GM21526 (cell line): ENCODE data around the gene SDF4.
"Not testable (repeated sequence)": the region's sequence is repeated elsewhere in the genome, so short reads cannot be mapped to it uniquely, and the experiment has no call there.

Source experiments
- ATAC-seq: cut with Tn5 transposase; IDR thresholded peaks from one replicate; pipeline ENCODE4 v1.9.1; 2021; ENCODE audit warnings: moderate library complexity; ENCODE audit not compliant: unreplicated experiment, low FRiP score

The SDF4 gene

DNA sequence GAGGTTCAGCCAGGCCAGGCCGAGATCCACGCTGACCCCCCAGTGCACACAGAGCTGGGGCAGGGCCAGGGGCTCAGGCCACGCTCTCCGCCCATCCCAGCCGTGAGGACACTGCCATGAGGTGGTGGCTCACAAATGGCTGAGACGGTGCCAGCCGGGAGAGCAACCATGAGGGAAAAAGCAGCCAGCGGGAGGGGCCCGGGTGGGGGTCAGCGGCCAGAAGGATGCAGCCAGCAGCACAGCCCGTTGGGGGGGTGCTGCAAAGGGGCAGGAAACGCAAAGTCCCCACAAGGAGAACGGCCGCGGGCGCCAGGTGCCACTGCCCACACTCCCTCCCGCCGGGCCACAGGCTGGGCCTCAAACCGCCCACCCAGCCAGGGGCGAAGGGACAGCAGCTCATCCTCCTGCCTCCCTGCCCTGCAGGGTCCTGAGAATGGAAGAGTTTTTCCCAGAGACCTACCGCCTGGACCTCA lies 49.8 kb downstream of the SDF4 start:
- no peak for ATAC-seq

DNA sequence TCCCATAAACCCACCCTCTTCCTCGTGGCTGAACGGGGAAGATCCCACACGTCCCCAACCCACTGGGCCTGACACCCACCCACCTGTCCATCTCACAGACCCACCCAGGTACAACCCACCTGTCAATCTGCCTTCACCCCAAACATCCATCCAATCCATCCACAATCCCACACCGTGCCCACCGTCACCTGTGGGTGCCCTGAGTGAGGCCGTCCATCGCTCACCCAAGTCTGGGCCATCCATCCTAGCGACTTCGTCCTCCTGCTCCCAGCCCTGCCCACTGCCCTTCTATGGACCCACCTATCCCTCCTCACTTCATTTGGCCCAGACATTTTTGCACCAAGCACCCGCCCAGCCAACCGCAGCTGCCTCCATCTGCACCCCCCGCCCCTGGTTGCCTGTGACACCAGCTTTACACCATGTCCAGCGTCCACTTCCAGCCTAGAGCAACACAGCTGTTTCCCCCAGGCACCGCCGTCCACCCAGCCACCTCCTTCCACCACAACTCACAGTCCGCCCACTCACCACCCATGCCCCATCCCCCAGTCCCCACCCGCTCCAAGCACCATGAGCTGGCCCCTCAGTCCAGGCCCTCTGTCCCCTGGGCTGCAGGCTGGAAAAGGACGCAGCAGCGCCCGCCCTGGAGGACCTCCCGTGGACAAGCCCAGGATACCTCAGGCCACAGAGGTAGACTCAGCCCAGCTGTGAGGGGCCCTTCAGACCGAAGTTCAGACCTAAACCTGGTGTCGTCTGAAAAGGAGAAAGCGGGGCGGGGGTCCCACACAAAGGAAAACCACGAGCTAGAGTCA lies 50.5 kb downstream of the SDF4 start:
- no peak for ATAC-seq

DNA sequence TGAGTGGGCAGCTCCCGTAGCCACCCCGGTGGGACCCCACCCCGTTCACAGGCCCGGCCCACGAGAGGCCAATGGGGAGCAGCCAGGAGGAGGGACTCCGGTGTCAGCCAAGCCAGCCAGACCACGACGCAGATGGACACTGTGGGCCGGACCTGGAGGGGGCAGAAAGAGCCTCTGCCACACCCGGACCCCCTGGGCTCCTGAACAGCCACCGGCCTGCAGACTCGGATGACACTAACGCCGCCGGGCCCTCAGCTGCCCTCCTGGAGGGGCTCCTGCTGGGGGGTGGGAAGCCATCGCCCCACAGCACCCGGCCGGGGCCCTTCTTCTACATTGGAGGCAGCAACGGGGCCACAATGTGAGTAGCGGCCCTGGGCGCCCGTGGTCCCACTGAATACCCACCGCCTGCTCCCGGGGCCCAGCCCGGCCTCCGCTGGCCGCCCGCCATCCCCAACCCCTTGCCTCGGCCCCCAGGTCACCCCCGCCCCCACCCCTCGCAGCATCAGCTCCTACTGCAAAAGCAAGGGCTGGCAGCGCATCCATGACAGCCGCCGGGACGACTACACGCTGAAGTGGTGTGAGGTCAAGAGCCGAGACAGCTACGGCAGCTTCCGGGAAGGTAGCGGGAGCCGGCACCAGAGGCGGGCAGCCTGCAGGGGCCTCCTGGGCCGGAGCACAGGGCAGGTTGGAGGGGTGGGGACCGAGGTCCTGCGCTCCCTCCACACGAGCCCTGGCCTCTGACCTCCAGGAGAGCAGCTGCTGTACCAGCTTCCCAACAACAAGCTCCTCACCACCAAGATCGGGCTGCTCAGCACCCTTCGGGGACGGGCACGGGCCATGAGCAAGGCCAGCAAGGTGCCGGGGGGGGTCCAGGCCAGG lies 51.6 kb downstream of the SDF4 start:
- no peak for ATAC-seq

DNA sequence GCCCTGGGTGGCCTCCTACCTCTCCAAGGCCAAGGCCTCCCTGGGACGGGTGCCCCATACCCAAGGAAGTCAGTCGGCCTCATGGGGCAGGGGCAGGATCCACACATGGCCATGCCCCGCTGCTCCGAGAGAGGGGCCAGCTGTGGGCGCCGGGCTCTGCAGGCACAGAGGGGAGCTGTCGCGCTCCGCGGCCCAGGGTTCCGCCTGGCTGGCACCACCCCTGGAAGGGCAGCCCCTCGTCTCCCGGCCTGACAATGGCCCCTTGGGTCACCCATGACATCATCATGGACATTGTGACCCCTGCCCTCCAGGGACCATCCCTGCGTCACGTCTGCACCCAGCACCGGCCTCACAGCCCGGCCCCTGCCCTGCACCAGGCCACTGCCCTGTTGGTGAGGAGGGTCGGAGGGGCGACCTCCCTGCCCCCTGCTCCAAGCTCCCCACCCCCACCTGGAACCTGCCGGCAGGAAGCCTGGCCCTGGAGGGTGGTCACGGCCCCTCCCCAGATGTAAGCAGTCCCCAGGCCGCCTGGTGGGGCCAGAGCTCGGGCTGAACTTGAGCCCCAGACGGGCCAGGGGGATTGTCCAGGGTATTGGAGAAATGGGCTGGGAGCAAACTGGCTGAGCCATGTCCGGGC lies 52.3 kb downstream of the SDF4 start:
- no peak for ATAC-seq

DNA sequence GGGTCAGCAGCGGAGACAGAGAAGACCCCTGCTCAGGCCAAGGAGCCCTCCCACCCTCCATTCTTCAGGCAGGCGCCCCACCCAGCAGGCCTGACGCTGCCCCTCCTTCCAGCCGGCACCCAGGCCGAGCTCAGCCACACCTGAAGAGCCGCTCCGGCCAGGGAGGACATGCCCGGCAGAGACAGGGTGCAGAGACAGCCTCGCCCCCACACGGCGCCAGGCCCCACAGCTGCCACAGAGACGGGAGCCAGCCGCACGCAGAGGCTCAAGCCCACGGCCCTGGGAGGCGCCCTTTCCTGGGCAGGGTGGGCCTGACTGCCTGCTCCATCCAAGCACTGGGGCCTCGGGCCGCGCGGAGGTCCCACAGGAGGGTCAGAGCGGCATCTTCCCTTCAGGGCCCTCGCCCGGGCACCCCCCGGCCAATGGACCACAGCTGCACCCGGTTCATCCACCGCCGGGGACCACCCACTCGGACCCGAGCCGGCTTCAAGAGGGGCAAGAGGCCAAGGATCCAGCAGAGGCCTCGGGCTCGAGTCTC lies 52.9 kb downstream of the SDF4 start:
- no peak for ATAC-seq

DNA sequence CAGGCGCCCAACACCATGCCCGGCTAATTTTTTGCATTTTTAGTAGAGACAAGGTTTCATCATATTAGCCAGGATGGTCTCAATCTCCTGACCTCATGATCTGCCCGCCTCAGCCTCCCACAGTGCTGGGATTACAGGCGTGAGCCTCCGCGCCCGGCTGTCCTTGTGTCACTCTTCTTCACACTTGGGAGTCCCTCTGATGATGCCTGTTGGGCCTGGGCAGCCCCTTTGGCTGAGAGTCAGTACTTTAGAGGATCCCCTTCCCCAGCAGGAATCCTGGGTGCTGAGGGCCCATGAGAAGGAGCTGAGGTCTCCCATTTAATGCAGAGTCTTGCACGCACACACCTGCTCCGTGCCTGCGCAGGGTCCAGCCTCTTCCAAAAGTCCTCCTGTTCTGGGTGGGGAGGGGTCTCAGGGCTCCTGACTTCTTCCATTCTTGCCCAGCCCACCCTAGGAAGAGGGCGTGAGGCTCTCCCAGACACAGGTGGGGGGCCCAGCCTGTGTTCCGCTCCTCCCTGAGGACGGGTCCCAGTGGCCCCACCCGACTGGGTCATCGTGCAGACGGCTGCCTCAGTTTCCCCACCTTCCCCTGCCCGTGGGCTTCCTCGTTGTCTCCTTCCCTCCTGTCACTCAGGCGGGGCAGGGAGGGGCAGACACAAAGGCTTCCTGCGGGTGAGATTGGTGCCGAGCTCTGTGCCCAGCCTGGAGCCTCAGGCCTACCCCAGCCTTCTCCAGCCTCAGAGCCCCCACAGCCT lies 54.2 kb downstream of the SDF4 start:
- no peak for ATAC-seq

DNA sequence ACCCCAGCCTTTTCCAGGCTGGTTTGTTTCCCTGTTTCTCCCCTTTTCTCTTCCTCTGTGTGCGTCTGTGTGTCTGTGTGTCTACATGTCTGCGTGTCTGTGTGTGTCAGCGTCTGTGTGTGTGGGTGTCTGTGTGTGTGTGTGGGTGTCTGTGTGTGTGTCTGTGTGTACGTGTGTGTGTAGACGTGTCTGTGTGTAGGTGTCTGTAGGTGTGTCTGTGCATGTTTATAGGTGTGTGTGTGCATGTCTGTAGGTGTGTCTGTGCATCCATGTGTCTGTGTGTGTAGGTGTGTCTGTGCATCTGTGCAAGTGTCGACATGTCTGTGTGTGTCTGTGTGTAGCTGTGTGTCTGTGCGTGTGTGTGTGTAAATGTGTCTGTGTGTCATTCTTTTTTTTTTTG lies 54.9 kb downstream of the SDF4 start:
- ATAC-seq, result no peak

DNA sequence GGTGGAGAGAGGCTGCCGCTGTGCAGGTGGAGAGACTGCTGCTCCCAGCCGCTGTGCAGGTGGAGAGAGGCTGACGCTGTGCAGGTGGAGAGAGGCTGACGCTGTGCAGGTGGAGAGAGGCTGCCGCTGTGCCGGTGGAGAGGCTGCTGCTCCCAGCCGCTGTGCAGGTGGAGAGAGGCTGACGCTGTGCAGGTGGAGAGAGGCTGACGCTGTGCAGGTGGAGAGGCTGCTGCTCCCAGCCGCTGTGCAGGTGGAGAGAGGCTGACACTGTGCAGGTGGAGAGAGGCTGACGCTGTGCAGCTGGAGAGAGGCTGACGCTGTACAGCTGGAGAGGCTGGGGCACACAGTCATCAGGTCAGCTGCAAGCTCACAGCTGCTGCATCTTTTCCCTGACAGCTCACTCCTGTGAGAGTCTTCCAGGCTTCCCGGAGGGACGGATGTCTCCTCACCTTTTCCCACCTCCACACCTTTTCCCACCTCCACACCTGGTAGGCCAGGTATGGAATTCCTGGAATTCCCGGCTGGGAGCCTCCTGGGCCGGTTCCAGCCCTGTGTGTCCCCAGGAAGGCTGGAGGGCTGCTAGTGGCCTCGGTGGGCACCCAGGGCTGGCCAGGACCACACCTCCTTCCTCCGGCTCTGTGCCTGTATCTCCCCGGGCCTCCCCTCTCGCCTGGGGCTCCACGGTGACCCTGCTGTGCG lies 55.6 kb downstream of the SDF4 start:
- not testable (repeated sequence) for ATAC-seq

DNA sequence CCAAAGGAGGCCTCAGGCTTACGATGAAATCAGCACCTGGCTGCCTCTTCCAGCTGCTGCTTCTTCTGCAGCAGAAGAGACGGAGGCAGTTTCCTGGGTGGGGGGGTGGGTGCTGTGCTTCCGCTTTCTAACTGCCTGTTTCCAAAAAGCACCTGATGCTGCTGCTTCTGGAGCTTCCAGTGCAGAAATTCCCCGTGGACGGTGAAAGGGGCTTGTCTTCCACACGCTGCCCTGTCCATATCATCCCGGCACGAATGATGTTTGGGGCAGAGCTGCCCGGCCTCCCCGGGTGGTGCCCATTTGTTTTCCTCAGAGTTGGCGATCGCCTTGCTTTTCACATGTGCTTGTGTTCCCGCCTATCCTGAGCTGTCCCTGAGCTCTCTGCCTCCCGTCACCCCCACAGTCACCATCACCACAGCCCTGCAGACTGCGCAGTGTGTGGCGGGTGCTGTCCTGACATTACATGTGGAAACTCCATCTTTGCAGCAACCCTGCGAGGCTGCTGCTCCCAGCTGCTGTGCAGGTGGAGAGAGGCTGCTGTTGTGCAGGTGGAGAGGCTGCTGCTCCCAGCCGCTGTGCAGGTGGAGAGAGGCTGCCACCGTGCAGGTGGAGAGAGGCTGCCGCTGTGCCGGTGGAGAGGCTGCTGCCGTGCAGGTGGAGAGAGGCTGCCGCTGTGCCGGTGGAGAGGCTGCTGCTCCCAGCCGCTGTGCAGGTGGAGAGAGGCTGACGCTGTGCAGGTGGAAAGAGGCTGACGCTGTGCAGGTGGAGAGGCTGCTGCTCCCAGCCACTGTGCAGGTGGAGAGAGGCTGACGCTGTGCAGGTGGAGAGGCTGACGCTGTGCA lies 56.4 kb downstream of the SDF4 start:
- no peak for ATAC-seq

DNA sequence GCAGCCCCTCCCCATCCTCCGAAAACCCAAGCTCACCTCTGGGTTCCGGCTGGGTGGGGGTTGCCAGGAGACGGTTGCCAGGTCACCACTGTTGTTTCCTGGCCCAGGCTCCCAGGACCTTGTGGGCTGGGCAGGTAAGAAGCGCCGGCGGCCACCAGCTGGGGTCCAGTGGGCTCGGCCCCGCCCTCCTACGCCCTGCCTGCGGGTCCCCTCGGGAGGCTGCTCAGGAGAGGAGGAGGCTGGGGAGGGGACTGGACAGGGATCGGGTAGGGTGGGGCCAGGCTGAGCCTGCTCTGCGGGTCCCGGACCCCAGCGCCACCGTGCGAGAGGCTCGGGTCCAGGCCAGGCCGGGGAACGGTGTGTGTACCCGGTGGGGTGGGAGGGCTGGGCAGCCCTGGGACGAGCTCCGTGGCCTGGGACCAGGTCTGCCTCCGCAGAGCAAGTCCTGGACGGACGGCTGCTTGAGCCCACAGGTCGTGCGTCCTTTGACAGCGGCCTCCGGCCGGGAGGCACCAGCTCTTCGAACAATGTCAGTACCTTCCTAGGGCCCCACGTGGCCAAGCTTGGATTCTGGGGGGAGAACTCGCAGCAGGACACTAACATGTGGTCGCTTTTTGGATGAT lies 57.9 kb downstream of the SDF4 start, which contains the start of gene TTLL10:
Gene TTLL10, plus strand, starts transcription at position 88 of the 623 bp plus-strand sequence. CDS start 5,336 bp downstream, outside the sequence.
- ATAC-seq, result no peak

DNA sequence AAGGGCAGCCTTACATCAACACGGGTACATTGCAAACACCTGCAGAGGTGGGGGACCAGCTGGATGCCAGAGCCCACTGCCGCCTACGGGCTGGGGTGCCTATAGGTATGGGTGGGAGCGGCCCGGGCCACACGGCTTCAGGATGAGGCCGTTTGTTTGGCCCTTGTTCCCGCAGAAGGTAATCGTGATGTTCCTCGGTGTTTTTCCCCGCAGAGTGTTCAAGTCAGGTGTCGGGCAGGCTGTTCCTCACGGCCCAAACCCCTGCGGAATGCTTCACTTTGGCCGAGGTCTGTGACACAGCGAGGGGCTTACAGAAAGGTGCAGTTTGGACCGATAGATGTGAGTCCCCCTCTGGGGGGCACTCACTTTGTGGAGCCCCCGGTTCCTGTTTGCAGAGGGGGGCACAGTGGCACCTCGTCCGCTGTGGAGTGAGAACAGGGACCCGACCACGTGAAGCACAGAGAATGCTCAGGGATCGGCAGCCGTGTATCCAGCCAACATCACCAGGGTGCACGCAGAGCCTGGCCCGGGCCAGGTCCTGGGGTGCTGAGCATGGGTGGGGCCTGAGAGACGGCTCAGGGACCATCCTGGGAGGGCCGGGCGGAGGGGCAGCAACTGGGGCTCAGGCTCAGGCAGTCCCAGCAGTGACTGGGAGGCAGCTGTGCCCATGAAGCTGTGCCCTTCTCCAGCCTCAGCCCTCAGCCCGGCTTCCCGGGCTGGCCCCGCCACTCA lies 58.6 kb downstream of the SDF4 start:
- ATAC-seq, result no peak

DNA sequence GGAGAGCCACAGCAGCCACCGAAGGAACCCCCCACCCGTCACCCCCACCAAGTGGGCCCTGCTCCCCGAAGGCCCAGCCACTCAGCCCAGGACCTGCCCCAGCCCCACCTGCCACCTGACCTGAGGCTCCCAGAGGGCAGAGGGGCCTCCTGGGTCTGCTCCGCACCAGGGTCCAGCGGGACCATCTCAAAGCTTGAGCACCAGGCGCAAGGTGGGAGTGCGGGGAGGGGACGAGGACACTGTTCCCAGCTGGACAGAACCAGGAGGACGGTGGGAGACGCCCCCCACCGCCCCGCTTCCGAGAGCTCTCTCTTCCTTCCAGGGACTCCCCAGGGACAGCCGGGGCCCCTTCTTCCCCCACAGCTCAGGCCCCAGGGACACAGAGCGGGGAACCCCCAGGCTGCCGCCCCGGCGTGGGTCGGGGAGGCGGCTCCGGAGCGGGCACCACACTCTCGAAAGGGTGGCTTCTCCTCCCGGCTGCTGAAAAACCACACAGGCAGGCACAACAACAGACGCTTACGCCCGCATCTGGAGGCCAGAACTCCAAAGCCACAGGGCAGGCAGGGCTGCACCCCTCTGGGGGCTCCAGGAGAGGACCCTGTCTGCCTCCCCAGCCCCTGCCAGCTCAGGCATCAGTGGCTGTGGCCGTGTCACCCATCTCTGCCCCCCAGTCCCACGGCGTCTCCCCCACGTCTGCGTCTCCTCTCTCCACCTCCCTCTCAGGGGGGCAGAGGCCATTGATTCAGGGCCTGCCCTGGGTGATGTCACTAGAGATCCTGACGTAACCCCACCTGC lies 60.1 kb downstream of the SDF4 start:
- ATAC-seq, result no peak

DNA sequence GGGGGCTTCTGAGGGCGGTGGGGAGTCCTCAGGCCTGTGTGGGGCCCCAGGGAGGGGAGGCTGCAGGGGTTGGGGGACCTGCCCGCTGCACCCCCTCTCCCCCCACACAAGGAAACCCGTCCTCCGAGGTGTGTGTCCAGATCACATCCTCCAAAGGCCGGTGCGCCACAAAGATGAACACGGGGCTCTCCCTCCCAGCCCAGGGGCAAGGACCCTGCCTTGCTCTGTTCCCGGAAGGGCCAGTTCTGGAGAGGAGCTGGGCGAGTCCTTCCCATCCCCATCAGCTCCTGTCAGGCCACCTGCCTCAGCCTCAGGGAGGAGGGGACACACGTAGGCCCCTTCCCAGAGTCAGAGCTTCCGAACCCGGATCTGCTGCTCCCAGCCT lies 60.6 kb downstream of the SDF4 start:
- ATAC-seq, result no peak

DNA sequence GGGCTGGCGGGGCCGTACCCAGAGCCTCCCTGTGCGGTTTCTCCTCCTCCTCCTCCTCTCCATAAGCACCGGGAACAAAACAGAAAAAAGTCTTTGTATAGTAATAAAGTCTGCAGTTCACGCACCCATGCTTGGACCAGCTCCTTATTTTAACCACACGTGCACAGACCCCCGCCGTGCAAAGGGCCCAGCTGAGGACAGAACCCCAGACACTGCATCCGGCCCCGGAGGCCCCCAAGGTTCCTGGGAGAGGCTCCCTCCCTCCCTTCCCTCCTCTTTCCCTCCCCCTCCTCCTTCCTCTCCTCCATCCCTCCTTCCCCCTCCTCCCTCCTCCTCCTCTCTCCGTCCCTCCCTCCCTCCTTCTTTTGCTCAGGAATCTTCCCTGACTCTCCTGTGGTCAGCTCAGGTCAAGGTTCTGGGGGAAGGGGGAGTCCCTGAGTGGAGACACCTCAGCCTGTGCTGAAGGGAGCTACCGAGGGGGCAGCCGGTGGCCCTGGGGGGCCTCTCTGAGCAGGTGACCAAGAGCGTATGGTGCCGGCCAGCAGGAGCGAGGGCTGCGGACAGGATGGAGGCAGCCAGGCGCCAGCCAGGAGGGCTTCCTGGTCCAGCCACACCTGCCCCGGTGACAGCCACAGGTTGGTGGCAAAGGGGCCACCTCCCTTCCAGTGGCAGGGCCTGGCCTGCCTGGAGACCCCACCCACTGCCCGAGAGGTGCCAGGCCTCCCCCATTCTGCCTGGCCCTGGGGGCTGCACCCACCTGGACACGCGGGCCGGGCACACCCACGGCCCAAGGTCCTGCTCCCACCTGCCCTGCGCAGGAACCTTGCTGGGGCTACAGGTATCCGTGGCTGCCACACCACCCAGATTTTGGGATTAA lies 61.3 kb downstream of the SDF4 start:
- ATAC-seq, result no peak

DNA sequence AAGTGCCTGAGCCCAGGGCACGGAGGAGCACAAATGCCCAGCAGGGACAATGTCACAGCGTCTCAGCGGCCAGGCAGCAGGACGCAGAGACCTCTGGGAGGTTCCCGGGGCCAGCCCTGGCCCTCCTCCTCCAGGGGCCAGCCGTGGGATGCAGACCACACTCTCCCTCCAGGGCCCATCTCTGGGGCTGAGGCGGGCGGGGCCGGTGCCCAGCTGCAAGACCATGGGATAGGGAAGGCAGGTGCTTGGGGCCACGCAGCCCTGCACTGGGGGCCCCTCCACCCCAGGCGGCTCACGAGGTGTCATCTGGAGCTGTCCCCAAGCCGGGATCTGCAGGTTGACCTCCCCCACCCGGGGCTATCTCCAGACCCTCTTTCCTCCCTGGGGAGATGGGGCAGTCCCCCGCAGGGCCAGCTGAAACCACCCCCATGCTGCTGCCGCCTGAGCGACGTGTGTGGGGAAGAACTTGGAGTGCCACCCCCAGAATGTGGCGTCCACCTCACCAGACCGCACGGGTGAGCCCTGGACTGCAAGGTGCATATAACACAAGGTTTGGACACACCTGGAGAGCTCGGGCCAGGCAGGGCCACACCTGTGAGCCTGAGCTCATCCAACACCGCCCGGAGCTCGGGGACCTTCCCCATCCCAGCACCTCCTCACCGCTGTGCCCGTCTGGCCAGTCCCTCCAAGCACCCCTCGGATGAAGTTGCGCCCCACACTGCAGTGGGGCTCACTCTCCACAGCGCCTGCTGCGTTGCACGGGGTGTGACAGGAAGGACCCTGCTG lies 62.2 kb downstream of the SDF4 start:
- no peak for ATAC-seq
